H7 (cell line): Measurements from ENCODE around the gene MEGF6. TPM values are rescaled to one million over a fixed set of nuclear protein-coding genes. Genes with fewer than 3 reads are reported as not detected.

Experiments
- DNase-seq: peaks from one replicate; pipeline ENCODE4 v3.0.0; 2012
- H3K27me3 ChIP-seq: 2 replicates; pipeline ENCODE4 v1.6.0; 2011; ENCODE audit warnings: mild to moderate bottlenecking, low read length; ENCODE audit not compliant: control insufficient read depth, insufficient read depth
- H3K36me3 ChIP-seq: replicated peaks from 2 replicates; pipeline ENCODE4 v1.5.1; 2011; ENCODE audit warnings: low read length; ENCODE audit not compliant: control insufficient read depth, insufficient read depth
- H3K4me3 ChIP-seq: 2 replicates; pipeline ENCODE4 v1.5.1; 2011; ENCODE audit warnings: low read depth, mild to moderate bottlenecking, control low read depth, low read length, moderate library complexity; ENCODE audit not compliant: insufficient read depth
- total RNA-seq: library from RNA; depleted of rRNA; stranded (reverse); fragments of >200 nt; shearing (Covaris generic); gene quantifications from 2 replicates; pipeline ENCODE4 v1.2.3, GENCODE V29; 2014

MEGF6 gene
- total RNA-seq, 1 experiment from 2014 or later: 27.1 TPM

DNA sequence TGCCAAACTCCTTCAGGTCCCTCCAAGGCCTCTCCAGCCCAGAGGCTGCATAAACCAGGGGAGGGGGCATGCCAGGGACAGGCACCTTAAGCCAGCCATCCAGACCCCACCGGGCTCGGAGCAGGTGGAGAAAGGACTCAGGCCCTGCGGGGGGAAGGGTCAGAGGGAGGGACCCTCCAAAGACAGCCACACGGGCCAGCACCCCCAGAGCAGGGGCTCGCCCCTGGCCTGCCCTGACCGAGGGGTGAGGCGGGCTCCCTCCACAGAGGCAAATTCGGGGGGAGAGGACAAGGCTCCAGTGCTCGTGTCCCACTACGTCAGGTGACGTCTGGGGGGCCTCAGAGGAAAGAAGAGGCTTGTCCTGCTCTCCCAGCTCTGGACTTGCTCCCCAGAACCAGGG lies 8.2 kb downstream of the MEGF6 start:
- DNase-seq: no peak
- no peaks in the 10 kb centered on the region for H3K27me3 ChIP-seq
- H3K36me3 ChIP-seq: no peaks in the 10 kb centered on the region
- no peak overlapping the region for H3K4me3 ChIP-seq

- Histone ChIP-seq H3K27me3 (no peaks in the 10 kb centered on the region), H3K4me3 (no peak overlapping the region), H3K36me3 (no peaks in the 10 kb centered on the region)
- no peak for DNase-seq
Measured at GRCh38 chr1:3602375-3602774, 8.9 kb downstream of the MEGF6 start.

- DNase-seq: no peak
- Histone ChIP-seq H3K4me3 (no peak overlapping the region), H3K36me3 (no peaks in the 10 kb centered on the region), H3K27me3 (no peaks in the 10 kb centered on the region)
Measured at GRCh38 chr1:3601743-3602142, 9.6 kb downstream of the MEGF6 start.

- Histone ChIP-seq H3K36me3 (no peaks in the 10 kb centered on the region), H3K27me3 (no peaks in the 10 kb centered on the region), H3K4me3 (no peak overlapping the region)
- DNase-seq: no peak
Measured at GRCh38 chr1:3600354-3600753, 11.0 kb downstream of the MEGF6 start.

DNA sequence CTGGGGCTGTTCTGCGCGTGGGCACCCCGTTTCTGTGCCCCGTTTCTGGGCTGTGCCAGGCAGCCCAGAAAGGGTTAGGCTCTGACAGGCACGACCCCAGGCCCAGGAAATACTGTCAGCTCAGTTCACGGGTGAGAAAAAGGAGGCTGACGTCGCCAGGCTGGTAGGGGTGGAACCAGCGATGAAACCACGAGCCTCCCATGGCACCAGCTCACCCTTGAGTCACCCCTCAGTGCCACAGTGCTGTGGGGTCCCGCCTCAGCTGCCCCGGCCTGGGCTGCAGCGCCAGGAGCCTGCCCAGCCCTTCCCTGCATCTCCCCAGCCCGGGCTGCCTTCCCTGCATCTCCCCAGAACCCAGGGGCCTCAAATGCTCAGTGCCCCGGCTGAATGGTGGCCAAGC lies 11.5 kb downstream of the MEGF6 start:
- Histone ChIP-seq H3K27me3 (no peaks in the 10 kb centered on the region), H3K36me3 (no peaks in the 10 kb centered on the region), H3K4me3 (no peak overlapping the region)
- DNase-seq: no peak

DNA sequence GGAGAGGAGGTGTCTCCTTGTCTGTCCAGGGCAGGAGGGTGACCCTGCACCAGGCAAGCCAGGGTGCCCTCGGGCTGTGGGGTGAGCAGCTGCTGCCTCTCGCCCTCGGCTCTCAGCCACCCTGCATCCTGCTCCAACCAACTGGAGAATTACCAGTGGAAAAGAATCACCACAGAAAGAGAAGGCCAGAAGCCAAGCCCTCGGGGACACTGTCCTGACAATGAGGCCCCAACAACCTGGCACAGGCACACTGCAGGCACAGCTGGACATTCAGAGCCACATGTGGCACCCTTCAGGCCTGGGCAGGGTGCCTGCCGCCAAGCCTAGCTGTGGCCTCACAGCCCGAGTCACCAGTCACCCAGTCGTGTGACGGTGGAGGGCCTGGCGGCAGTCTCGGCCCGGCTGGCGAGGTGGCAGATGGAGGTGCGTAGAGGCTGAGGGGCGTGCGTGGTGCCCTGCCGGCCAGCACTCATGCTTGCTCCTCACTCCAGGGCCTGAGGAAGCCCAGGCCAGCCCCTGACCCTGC lies 12.0 kb downstream of the MEGF6 start:
- DNase-seq: no peak
- no peaks in the 10 kb centered on the region for H3K36me3 ChIP-seq
- H3K4me3 ChIP-seq: no peak overlapping the region
- H3K27me3 ChIP-seq: no peaks in the 10 kb centered on the region

DNA sequence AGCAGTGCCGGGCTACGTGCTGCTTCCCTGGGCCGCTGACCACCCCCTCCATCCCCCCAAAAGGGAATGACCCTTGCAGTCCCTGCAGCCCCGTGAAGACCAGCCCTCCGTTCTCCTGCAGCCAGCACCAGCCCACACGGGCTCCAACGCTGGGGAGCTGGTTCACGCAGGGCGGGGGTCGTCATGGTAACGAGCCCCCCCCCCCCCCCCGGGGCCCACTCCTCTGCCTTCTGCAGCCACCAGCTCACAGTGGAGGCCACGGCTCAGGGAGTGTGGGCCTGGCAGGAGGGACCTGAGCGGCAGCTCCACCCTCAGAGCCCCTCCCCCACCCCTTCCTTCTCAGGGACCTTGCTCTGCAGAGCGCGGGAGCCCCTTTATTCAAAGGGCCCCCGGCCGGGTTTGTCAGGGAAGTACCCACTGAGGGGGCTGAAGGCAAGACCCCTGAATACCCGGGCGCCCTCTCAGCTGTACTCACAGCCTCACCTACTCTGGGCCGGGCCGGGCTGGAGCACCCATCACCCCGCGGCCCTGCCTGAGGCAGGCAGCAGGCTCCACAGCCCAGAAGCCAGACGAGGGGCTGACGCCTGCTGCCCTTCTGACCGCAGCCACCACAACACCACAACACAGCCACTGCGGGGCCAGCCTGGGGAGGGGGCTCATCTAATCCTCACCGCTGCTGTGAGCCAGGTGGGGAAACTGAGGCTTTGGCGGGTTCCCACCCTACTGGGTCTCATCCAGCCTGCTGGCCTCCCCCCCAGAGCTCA lies 12.6 kb downstream of the MEGF6 start:
- no peaks in the 10 kb centered on the region for H3K36me3 ChIP-seq
- H3K27me3 ChIP-seq: no peaks in the 10 kb centered on the region
- peak; percentile 90 for DNase-seq
- no peak overlapping the region for H3K4me3 ChIP-seq

- H3K4me3 ChIP-seq: no peak overlapping the region
- peak; percentile 92 for DNase-seq
- H3K27me3 ChIP-seq: no peaks in the 10 kb centered on the region
- no peaks in the 10 kb centered on the region for H3K36me3 ChIP-seq
Measured at GRCh38 chr1:3598051-3598491, 13.2 kb downstream of the MEGF6 start.

DNA sequence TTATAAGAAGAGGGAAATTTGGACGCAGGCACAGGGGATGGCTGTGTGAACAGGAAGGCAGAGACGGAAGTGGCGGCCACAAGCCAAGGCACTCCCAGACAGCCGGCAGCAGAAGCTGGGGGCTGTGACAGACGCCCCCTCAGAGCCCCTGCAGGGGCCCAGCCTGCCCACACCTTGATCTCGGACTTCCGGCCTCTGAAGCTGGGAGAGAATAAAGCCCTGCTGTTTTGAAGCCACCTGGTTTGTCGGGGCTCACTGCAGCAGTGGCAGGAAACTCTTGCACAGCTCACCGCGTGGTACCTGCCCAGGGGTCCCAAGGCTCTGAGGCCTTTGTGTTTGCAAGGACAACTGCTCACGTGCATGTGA lies 13.7 kb downstream of the MEGF6 start:
- Histone ChIP-seq H3K27me3 (no peaks in the 10 kb centered on the region), H3K4me3 (no peak overlapping the region), H3K36me3 (no peaks in the 10 kb centered on the region)
- DNase-seq: peak; percentile 80

GRCh38 chr1:3596663-3597598 lies 14.4 kb downstream of the MEGF6 start:
- H3K36me3 ChIP-seq: no peaks in the 10 kb centered on the region
- no peaks in the 10 kb centered on the region for H3K27me3 ChIP-seq
- no peak for DNase-seq
- H3K4me3 ChIP-seq: no peak overlapping the region

DNA sequence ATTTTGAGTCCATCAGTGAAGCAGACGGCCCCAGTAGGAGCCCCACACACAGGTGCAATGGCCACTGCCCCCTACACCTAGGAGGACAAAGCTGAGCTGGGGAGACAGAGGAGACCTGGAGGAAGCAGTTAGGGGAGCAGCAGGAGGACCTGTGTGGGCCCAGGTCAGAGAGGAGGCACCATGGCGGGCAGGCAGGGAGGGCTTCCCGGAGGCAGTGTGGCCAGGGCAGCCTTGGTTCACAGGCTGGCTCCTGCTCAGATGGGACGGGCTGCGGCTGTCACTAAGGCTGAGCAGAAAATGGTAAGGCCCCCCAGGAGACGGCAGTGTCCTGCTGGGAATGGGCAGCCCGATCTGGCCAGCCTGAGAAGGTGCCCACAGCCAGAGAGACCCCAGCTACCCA lies 15.4 kb downstream of the MEGF6 start:
- no peaks in the 10 kb centered on the region for H3K36me3 ChIP-seq
- no peaks in the 10 kb centered on the region for H3K27me3 ChIP-seq
- DNase-seq: no peak
- H3K4me3 ChIP-seq: no peak overlapping the region

- H3K27me3 ChIP-seq: no peaks in the 10 kb centered on the region
- no peak overlapping the region for H3K4me3 ChIP-seq
- H3K36me3 ChIP-seq: no peaks in the 10 kb centered on the region
- DNase-seq: no peak
Measured at GRCh38 chr1:3594706-3595377, 16.5 kb downstream of the MEGF6 start.

DNA sequence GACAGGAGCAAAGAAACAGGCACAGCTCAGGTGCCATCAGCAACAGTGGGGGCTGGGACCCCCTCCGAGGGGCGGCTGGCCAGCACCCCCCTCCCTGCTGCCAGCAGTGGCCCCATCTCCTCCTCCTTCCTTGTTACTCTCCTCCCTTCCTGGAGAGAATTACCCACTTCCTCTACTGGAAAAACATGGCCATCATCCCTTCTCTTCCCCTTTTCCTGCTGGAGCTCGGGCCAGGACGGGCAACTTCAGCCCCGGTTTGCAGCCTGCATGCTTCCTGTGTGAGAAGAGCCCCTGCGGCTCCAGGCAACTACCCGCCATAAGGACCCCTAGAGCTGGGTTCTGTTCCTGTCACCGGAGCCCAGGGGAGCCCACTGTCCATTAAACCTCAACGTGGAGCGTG lies 17.6 kb downstream of the MEGF6 start:
- Histone ChIP-seq H3K36me3 (no peaks in the 10 kb centered on the region), H3K27me3 (no peaks in the 10 kb centered on the region), H3K4me3 (no peak overlapping the region)
- no peak for DNase-seq

- Histone ChIP-seq H3K27me3 (no peaks in the 10 kb centered on the region), H3K4me3 (no peak overlapping the region), H3K36me3 (no peaks in the 10 kb centered on the region)
- DNase-seq: peak; percentile 77
Measured at GRCh38 chr1:3593334-3593733, 18.0 kb downstream of the MEGF6 start.
